Measurements from ENCODE around the gene TRAF7. TPM values are rescaled to one million over a fixed set of nuclear protein-coding genes. Genes with fewer than 3 reads are reported as not detected.

Gene TRAF7
- total RNA-seq, 4 donors from 2014 or later, result 19.1 to 45.0 (median 31.1) TPM

GRCh38 chr16:2143878-2144485 is 11.6 kb upstream of the TRAF7 start:
- TF ChIP-seq CTCF (IDR thresholded peaks at IDR 0.05; ENCODE audit: low read depth), result no peak

- no peak for TF ChIP-seq CTCF (IDR thresholded peaks at IDR 0.05; ENCODE audit: low read depth)
Observed at GRCh38 chr16:2145843-2146242, 9.7 kb upstream of the TRAF7 start.

- TF ChIP-seq CTCF (IDR thresholded peaks at IDR 0.05; ENCODE audit: low read depth), result no peak
Observed at GRCh38 chr16:2147378-2147777, 8.2 kb upstream of the TRAF7 start.

- TF ChIP-seq CTCF (IDR thresholded peaks at IDR 0.05; ENCODE audit: low read depth), result no peak
Observed at GRCh38 chr16:2147981-2148671, 7.5 kb upstream of the TRAF7 start, which contains the start of gene RAB26. TSS of gene RAB26 (plus strand) at chr16:2148625. CDS start at chr16:2148784, 159 bp downstream.

- no peak for TF ChIP-seq CTCF (IDR thresholded peaks at IDR 0.05; ENCODE audit: low read depth)
Observed at GRCh38 chr16:2148714-2149629, 6.6 kb upstream of the TRAF7 start.

GRCh38 chr16:2149630-2150417 is 5.8 kb upstream of the TRAF7 start:
- no peak for TF ChIP-seq CTCF (IDR thresholded peaks at IDR 0.05; ENCODE audit: low read depth)

Data from subcutaneous adipose tissue (tissue), 4 donors.